ENCODE results near the gene ITGB1.

The ITGB1 gene

DNA sequence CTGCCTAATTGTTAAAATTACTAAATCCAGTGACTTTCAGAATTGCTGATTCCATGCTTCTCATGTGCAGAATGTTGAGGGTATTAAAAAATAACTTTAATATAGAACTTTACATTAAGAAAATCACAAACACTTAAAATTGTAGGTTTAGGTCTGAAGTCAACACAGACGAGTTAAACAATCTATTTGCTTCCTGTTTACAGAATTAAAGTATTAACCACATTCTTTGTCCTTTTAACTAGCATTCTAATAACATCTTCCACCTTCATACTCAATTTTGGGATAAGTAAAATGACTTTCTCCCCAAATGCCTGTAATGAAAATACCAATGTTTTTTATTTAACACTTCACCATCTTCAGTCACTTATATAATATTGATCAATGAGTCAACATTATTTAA, 2.2 kb downstream of the ITGB1 start:
- no peak for DNase-seq (ENCODE audit: low read depth in 2 of 2)

DNA sequence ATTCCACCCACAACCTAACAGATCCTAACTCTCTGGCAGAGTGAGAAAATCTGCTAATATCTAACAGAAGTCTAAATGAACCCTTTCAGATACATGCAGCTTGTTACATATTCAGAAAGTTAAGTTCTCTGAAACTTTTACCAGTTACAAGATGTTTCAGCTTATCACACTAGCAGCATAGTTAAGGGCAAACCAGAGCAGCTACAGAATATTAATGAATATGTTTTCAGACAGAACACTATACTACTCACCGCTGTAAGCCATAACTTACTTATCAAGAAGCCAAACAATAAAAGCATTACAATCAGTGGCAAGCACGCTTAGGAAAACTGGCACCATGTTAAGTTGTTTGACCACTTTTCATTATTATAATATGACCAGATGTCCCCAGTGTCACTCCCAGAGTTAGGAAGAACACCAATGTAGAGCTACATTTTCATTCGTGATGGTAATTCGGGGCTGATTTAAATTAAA, 2.7 kb downstream of the ITGB1 start:
- no peak for DNase-seq (ENCODE audit: low read depth in 2 of 2)

DNA sequence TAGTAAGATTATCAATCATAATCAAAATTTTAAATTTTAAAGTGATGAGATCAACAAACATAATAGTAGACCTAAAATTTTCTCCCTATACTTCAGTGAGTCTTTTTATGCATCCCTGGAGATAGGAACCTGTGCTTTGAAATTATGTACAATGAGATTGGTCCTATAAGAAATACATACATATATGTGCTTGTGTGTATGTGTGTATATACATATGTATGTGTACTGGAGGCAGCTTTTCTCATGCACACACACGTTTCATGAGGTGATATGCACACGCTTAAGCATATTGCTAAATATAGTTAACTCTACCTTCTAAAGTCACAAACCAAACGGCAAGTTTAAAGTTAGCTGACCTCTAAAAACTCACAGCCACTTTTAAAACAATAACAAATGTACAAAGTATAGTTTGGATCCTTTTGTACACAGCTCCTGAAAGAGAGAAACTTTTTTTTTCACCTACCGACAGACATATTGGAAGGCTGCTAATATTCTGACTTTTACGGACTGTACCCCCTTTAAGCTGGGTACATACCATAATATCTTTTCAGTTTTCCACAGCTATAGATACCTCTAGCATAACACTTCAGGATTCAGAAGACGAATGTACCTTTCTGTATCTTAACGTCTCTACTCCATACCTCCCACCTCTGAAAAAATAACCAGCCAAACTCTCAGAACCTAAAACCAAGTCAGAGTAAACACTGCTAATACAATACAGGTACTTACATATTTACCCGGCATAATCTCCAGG, 3.3 kb downstream of the ITGB1 start:
- no peak for DNase-seq (ENCODE audit: low read depth in 2 of 2)

DNA sequence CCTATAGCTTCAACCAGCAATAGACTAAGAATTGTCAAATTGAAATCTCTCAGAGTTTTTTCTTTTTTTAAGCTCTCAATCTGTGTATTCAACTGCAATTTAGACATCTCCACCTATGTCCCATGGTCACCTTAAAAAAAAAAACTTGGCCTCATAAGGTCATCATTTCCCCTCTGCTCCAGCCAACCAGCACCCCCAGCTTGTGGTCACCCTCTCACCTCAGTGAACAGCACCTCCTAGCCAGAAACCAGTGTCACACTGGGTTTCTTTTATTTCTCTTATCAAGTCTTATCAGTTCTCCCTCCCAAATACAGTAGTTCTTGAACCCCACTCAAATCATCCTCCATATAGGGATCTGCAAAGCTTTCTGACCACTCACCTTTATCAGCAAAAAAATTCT, 4.0 kb downstream of the ITGB1 start:
- no peak for DNase-seq (ENCODE audit: low read depth in 2 of 2)

DNA sequence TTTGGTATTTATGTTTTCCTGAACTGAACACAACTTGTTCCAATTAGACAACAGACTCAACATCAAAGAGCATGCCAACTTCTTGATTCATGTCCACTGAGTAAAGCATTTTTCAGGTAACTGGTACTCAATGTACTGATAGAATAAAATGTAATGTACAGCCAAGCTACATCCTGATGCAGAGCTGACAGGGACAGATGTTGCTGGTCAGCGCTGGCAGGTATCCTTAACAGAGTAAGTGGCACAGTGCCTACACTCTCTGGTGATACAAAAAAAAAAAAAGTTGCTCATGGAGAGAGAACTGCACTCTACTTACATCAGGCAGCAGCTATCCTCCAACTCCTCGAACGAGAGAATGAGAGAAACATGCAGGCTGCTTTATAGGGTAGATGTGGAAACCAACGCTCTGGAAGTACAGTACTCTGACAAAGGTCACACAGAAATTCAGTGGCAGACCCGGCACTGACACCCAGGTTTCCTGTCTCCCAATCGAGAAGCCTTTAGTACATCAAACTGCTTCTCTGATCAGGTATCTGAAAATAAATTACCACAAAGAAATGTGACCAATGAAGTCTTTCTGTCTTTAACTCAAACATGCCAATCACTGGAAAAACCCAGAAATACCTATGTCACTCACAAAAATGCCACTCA, 4.6 kb downstream of the ITGB1 start:
- no peak for DNase-seq (ENCODE audit: low read depth in 2 of 2)

DNA sequence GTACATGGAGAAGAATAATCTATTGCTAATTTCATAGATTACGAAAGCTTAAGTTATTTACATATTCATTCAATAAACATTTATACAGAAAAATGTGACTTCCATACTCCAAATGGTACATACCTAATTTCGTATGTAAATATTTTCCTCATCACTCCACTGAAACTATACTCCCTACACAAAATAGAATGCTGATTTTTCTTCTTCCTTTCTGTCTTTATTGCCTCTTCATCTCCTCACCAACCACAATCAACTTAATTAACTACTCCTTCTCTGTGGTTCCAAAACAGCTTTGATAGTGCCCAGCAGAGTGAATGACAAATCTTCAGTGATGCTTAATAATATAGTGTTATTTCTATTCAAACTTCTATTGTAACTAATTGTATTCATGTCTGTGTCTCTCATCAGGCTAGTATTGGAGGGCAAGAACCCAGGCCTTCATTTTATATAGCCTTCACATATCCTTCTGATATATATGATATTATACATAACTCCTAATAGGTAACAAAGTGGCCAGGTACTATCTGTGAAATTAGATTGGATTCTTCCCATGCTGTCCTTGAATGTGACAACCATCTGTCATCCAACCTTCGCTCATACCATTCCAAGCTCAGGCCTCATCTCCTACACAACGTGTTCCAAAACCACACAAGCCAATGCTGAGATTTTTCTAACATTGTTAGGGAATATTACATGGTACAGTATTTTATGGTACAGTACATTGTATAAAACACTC, 5.3 kb downstream of the ITGB1 start:
- DNase-seq (ENCODE audit: low read depth in 2 of 2) = no peak

DNA sequence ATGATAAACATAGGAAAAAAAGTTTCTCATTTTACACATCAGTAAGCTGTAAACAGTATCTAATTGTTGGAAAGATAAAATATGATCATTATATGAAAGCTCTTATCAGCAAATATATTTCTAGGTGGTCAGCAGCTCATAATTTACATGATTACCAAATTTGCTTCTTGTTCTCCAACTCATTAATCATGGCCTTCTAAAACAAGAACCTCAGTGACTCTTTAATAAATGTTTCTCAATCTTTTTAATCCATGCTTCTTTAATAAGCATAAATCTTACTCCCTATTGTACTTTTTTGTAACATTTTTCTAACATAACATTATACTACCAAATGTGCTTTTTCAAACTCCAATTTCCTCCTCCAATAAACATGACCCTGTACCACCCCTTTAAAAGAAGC, 5.9 kb downstream of the ITGB1 start:
- no peak for DNase-seq (ENCODE audit: low read depth in 2 of 2)

DNA sequence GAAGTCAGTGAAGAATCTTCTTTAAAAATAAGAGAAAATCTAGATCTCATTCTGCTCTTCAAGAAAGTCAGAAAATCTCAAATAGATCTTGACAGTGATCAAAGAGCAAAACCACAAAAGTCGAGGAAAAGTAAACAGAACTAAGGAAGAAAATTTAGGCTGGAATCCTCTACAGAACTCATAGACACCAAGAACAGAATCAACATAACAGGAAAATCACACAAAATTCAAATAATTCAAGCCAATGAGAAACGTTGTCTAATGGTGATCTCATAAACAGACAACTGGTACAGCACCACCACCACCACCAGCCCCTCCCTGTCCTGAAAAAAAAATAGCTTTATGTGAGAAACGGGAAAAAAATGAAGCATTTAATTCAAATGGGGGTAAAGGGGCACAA, 6.9 kb downstream of the ITGB1 start:
- DNase-seq (ENCODE audit: low read depth in 2 of 2) = no peak

DNA sequence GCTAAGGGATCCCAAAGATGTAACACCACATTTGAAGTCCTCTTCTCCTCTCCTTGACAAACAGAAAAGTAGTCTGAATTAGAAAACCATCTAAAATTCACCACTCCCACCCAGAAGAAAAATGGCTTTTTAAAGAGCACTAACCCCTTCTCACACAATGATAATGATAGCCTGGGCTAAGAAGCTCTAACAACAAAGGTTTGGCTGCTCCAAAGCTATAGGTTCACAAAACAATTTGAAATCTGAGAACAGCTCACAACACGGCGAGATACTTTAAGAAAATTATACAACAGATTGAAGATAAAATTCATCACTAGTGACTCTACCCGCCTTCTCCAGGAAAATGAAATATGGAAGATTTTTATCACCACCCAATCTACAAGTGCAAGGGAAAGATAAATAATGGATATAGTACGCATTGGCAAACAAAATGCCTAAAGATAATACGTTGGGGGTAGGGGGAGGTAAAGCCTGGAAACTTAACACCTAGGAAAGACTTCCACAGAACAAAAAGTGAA, 7.4 kb downstream of the ITGB1 start:
- DNase-seq (ENCODE audit: low read depth in 2 of 2) = no peak

DNA sequence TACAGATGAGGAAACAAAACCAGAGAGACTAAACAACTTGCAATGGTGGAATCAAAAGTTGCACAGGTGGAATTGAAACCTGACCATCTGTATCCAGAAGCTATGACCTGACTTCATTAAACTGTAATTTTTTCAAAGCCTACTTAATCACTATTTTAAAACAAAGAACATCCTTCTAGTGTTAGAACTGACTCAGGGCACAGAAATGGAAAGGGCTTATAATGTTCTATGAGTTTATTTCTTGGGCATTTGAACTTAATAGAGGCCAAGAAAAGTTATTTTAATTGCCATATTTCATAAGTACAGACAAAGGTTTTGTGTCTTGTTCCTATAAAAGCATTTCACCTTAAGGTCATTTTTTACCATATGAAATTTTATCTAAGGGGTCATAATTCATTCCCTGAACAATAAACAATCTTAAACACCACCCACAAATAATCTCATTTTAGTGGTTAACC, 8.8 kb downstream of the ITGB1 start:
- no peak for DNase-seq (ENCODE audit: low read depth in 2 of 2)

DNA sequence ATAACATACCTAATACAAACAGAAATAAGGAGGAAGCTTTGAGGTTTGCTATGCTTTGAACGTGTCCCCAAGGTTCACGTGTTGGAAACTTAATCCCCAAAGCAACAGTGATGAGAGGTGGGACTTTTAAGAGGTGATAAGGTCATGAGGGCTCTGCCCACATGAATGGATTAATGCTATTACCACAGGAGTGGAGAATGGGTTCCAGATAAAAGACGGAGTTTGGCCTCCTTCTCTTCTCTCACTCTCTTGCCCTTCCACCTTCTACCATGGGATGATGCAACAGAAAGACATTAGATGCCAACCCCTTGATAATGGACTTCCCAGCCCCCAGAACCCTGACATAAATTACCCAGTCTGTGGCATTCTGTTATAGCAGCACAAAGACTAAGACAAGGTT, 9.6 kb downstream of the ITGB1 start:
- DNase-seq (ENCODE audit: low read depth in 2 of 2) = no peak

DNA sequence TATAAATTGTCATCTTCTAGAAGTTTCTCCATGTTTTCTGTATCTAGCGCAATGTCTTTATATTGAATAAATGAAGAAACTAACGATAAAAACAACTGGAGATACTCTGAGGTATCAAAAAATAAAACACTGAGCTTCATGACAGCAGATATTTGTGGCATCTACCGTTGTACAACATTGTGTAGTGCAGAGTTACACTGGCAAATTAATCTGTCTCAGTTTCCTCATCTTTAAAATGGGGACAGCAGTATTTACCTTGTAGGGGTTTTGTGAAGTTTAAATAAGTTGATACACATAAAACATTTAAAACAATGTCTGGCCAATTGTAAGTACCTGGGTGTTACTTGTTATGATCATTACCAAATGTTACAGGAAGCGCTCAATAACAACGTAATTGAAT, 10.4 kb downstream of the ITGB1 start:
- DNase-seq (ENCODE audit: low read depth in 2 of 2) = no peak

DNA sequence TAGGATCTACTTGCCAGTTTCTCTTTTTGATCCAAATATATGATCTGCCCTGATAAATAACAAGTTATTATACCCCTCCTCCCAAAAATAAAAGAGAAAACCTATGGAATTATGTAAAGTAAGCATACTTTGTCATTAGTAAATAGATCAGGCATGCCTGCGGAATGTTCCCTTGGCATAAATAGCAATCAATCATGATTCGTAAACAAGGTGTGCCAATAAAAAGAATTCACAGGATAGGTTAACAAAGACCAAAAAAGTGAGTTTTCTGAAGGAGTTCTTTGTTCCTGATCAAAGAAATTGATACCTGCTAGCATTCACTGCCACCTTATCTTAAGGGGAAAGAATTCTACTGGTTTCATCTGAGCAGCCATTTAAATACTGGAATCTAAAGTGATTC, 11.9 kb downstream of the ITGB1 start:
- no peak for DNase-seq (ENCODE audit: low read depth in 2 of 2)

DNA sequence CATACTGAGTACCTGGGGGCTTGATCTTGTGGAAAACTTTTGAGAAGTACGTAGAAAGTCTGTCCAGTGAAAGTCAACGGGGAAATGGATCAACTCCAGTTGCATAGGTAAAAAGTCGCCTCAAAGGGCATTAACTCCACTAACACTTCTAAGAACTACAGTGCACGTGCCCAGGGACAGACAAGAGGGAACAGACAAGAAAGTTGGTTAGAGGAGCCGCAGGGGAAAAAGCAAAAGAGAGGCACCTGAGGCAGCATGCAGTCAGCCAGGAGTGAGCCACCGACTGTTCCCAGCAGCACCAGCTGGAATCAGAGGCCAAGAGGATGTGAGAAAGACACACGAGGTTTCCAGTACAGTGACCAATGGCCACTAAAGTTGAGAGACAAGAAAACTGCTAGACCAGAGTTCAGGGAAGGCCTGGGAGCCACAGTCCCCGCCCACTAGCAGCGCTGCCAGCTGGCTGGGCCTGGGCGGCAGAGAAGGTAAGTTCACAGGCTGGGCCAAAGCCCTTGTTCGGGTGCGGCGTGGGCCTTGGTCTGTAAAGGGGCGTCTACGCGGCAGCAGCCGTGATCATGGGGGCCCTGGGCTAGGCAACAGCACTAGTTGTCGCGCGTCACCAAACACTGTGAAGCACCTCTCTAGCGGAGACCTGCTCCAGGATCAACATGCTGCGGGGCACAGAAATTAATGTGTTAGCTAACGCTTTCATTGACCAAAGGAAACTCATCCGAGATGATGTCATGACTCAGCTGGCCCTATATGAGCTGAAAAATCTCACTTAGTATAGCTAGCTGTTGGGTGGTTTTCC, 14.0 kb downstream of the ITGB1 start:
- DNase-seq (ENCODE audit: low read depth in 2 of 2) = no peak

DNA sequence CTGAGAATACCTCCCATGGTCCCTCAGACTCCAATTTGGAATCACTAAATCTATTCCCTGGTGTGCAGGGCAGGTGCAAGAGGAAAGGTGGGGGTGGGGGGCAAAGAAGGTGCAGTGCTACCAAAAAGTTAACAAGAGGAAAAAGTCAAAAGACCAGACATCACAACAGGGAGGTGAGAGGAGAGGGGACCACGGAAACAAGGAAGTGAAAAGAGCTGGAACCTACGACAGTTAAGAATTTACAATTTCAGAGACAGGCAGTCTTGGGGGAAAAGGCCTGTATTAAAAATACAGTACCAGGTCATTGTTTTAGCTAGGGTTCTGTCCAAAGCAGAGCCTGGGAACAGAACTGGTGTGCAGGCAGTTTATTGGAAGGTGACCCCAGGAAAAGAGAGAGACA, 14.6 kb downstream of the ITGB1 start:
- no peak for DNase-seq (ENCODE audit: low read depth in 2 of 2)

DNA sequence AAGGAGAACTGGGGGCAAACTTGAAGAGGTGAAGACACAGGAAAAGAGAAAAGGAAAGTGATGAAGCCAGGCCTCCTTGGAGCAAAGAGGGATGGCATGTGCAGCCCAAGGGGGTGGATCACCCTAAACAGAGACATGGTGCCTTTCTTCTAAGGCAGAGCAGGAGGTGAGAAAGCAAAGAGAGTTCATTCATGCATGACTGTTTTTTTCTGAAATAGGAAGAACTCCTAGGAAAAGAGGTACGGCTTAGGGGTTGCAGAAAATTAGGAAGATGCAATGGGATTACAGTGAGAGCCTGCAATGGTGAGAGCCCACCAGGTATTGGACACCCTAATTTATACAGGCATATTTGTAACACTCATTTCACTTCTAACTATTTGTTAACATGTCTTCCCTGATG, 15.9 kb downstream of the ITGB1 start:
- no peak for DNase-seq (ENCODE audit: low read depth in 2 of 2)

DNA sequence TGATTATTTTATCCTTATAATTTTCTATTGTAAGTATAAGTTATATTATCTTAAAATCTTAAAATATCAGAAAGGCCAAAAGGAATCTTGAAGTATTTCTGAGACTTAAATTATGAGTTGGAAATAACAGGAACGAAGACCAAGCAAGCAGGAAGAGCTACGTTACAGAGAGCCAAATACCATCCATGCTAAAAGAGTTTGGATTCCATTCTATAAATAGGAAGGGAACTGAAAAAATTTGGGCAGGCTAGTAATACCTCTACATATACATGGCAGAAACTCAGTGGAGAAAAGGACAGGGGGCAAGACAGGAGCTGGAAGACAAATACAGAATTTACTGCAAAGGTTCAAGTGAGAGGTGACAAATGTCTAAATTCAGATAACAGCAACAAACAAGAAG, 16.7 kb downstream of the ITGB1 start:
- no peak for DNase-seq (ENCODE audit: low read depth in 2 of 2)

DNA sequence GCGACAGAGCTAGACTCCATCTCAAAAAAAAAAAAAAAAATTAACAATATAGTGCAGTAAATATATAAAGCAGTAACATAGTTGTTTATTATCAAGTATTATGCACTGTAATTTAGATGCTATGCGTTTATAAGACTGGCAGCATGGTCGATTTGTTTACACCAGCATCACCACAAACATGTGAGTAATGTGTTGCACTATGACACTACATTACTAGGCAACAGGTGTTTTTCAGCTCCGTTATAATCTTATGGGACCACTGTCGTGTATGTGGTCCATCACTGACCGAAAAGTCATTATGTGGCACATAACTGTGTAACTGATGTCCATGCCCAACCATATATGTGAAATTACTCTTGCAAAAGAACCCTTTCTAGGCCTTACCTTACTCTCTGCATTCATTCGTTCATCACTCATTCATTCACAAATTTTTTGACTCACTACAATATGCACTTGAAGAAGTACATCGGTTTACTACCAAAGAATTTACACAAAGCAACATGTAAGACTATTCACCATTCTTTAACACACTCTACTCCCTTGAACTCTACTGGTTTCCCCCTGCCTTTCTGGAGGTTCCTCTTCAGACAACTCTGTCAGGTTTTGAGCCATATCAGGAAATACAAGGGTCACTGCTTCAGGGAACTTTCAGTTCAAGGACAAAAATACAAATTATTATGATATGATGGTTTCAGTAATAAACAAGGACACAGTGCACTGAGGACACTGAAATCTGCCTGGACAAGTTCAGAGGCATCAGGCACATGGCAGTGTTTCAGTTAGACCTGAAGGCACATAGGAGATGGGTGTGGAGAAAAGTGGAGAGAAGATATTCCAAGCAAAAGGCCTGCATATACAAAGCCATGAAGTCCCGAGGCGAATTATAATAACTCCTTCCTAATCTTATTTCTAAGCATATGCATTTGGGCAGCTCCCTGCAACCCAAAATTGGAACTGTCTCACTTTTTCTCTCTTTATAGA, 17.4 kb downstream of the ITGB1 start:
- no peak for DNase-seq (ENCODE audit: low read depth in 2 of 2)

DNA sequence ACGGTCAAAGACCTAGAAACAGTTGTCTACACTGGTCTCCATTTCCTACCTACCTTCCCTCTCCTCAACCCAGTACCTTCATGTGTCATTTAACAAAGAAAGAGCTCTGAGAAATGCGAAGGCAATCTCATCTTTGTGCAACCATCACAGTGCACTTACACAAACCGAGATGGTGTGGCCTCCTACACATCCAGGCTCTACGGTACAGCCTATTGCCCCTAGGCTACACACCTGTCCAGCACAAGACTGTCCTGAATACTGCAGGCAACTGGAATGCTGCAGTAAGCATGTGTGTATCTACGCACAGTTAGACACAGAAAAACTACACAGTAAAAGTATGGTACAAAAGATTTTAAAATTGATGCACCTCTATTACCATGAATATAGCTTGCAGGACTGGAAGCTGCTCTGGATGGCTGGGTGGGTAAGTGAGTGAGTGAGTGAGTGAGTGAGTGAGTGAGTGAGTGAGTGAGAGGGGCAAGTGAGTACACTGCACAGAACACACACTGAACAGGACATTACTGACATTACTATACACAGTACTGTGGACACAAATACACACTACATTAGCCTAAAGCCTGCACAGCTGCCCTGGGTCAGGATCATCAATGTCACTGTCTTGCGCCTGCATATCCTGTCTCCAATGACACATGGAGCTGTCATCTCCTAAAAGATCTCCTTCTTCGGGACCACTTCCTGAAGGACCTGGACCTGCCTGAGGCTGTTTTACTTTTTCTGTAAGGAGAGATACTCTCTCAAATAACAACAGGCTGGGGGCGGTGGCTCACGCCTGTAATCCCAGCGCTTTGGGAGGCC, 18.5 kb downstream of the ITGB1 start:
- no peak for DNase-seq (ENCODE audit: low read depth in 2 of 2)

All from stimulated activated CD8-positive, alpha-beta memory T cell treated with anti-CD3 and anti-CD28 coated beads, Interleukin-15, amount 100 ng/mL, for 4 hours (primary cell).